A673 (cell line): ENCODE data around the gene IFT172.

Experiments
- EZH2 ChIP-seq: fragments of 200-600 bp; sonication (generic); IDR thresholded peaks from 2 replicates; pipeline ENCODE4 v1.6.1; 2017; ENCODE audit warnings: borderline replicate concordance, low read depth, mild to moderate bottlenecking, mixed read lengths, antibody characterized with exemption, low read length; ENCODE audit not compliant: poor library complexity, severe bottlenecking
- TF ChIP-seq, protein P1 (sequence below): fragments of 300-800, 200-600 bp; sonication (generic); conservative IDR thresholded peaks from 2 replicates; pipeline ENCODE4 v1.5.1; 2017; ENCODE audit warnings: low read depth, mild to moderate bottlenecking, antibody characterized with exemption, low read length, moderate library complexity, mixed read lengths

DNA sequence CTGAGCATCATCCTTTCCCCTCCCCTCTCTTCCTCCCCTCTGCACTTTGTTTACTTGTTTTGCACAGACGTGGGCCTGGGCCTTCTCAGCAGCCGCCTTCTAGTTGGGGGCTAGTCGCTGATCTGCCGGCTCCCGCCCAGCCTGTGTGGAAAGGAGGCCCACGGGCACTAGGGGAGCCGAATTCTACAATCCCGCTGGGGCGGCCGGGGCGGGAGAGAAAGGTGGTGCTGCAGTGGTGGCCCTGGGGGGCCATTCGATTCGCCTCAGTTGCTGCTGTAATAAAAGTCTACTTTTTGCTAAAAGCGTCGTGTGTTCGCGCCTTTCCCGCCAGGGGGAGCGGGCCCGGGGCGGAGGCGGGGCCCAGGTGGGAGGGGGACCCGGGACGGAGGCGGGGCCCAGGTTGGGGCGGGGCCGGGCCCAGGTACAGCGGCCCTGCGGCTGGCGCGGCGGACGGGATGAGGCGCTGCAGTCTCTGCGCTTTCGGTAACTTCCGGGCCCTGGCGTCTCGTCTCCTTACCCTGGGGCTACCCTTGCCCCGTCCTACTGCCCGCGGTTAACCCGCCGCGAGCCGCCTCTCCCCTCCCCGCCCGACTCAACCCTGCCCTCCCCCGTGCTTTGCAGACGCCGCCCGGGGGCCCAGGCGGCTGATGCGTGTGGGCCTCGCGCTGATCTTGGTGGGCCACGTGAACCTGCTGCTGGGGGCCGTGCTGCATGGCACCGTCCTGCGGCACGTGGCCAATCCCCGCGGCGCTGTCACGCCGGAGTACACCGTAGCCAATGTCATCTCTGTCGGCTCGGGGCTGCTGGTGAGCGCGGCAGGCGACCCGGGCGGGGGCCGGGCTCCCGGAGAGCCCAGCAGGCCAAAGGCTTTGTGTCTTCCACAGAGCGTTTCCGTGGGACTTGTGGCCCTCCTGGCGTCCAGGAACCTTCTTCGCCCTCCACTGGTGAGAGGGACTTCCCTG, 47.3 kb downstream of the IFT172 start, which contains the start of gene KRTCAP3:
- TF ChIP-seq, protein P1, sequence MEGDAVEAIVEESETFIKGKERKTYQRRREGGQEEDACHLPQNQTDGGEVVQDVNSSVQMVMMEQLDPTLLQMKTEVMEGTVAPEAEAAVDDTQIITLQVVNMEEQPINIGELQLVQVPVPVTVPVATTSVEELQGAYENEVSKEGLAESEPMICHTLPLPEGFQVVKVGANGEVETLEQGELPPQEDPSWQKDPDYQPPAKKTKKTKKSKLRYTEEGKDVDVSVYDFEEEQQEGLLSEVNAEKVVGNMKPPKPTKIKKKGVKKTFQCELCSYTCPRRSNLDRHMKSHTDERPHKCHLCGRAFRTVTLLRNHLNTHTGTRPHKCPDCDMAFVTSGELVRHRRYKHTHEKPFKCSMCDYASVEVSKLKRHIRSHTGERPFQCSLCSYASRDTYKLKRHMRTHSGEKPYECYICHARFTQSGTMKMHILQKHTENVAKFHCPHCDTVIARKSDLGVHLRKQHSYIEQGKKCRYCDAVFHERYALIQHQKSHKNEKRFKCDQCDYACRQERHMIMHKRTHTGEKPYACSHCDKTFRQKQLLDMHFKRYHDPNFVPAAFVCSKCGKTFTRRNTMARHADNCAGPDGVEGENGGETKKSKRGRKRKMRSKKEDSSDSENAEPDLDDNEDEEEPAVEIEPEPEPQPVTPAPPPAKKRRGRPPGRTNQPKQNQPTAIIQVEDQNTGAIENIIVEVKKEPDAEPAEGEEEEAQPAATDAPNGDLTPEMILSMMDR, result no peak
- TF ChIP-seq EZH2, result no peak
